HG02981 (cell line): ENCODE results near the gene ANAPC4.
A peak's percentile ranks its signal among the peaks of the same experiment; 100 is the strongest.
"Not testable (repeated sequence)": the region's sequence is repeated elsewhere in the genome, so short reads cannot be mapped to it uniquely, and the experiment has no call there.

Experiments used
- ATAC-seq: cut with Tn5 transposase; IDR thresholded peaks from one replicate; pipeline ENCODE4 v1.9.1; 2021; ENCODE audit warnings: mild to moderate bottlenecking, moderate library complexity; ENCODE audit not compliant: unreplicated experiment

The ANAPC4 gene, protein sequence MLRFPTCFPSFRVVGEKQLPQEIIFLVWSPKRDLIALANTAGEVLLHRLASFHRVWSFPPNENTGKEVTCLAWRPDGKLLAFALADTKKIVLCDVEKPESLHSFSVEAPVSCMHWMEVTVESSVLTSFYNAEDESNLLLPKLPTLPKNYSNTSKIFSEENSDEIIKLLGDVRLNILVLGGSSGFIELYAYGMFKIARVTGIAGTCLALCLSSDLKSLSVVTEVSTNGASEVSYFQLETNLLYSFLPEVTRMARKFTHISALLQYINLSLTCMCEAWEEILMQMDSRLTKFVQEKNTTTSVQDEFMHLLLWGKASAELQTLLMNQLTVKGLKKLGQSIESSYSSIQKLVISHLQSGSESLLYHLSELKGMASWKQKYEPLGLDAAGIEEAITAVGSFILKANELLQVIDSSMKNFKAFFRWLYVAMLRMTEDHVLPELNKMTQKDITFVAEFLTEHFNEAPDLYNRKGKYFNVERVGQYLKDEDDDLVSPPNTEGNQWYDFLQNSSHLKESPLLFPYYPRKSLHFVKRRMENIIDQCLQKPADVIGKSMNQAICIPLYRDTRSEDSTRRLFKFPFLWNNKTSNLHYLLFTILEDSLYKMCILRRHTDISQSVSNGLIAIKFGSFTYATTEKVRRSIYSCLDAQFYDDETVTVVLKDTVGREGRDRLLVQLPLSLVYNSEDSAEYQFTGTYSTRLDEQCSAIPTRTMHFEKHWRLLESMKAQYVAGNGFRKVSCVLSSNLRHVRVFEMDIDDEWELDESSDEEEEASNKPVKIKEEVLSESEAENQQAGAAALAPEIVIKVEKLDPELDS

DNA sequence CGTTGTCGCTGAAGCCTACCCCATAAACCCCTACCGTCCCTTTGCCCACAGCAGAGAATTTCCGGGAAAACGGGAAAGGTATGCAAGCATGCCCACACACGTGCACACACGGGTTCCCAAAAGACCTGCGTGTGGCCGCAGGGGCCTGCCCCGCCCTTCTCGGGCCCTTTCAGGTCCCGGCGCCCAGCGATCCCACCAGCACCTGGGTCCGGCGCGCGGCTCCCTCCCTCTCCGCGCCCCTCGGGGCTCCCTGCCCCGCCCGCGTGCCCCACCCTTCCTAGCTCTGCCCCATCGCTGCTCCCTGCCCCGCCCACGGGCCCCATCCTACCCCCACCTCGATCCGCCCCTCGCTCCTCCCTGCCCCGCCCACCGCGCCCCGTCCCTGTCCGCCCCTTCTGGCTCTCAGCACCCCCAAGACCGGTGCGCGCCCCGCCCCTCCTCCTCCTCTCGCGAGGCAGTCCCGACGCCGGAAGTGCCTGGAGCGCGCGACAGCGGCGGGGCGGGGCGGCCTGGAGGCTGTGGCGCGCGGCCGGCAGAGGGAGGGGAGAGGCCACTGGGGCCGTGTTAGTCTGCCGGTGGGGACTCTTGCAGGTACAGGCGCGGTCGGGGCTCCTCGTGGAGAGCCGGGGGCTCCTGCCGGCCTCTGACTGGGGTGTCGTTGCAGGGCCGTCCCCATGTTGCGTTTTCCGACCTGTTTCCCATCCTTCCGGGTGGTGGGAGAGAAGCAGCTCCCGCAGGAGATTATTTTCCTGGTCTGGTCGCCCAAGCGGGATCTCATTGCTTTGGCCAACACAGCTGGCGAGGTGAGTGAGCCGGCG, at the start of gene ANAPC4:
ANAPC4 (plus strand) TSS at position 510 of the 818 bp plus-strand sequence; CDS start at position 675, 165 bp downstream.
- ATAC-seq, result peak; percentile 96

DNA sequence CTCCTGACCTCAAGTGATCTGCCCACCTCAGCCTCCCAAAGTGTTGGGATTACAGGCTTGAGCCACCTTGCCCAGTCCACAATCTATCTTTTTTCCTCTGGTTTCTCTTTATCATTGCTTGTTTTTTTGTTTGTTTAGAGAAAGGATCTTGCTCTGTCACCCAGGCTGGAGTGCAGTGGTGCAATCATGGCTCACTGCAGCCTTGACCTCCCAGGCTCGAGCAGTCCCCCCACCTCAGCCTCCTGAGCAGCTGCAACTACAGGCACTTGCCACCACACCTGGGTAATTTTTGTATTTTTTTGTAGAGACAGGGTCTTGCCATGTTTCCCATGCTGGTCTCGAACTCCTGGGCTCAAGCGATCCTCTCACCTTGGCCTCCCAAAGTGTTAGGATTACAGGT, 48.6 kb upstream of the ANAPC4 start:
- ATAC-seq, result not testable (repeated sequence)

DNA sequence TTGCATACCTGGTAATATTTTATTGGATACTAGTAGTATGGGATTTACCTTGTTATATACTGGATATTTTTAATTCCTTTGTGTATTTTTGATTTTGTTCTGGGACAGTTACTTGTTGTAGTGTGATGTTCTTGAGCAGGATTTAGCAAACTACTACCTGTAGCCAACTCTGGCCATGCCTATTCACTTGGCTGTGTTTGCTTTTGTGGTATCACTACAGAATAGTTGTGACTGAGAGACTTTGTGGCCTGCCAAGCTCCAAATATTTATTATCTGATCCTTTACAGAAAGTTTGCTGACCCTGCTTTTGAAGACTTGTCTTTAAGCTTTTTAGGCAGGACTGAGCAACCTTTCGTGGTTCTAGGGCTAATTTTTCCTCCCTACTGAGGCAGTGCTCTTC, 46.7 kb upstream of the ANAPC4 start:
- ATAC-seq, result no peak

DNA sequence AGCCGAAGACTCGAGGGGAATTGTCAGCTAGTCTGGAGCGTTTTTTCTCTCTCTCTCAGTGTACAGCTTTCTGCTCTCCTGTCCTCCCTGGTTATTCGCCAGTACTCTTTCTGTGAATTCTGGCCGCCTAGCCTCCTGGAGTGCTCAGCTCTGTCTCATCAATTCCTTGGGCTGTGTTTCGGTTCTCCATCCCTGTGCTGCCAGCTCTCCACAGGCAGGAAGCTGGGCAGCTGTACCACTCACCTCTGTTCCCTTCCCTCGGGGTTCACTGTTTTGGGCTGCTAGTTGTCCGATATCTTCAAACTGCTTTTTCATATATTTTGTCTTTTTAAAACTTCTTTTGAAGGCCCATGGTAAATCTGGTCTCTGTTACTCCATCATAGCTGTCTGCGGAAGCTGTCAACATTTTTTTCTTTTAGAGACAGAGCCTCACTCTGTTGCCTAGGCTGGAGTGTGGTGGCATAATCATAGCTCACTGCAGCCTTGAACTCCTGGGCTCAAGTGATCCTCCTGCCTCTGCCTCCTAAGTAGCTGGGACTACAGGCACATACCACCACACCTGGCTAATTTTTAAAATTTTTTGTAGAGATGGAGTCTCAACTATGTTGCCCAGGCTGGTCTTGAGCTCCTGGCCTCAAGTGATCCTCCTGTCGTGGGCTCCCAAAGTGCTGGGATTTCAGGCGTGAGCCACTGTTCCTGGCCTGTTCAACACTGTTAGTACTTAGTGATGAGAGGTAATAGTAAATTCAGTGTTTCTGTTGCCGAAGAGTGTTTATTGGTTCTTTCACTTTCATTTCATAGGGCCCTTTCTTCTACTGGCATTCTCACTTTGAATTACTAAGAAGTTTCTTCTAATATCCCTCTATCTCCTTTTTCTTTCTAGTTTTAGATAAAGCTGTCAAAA, 45.9 kb upstream of the ANAPC4 start:
- ATAC-seq, result peak; percentile 70

DNA sequence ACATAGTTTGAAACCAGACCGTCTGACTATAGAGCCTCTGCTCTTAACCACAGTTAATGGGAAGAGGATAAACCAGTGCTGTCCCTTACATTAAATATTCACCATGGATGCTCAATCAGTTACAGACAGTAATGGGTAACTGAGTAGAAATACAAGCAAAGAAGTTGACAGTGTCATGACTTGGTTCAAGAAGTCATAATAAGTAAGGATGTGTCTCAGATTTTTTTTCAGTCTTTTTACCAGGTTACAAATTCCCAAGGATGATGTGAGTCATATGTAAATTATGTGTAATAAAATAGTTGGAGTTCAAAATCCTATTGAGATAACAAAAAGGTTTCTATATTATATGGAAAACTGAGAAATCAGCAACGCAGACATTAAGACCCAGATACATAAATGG, 33.4 kb upstream of the ANAPC4 start:
- no peak for ATAC-seq

DNA sequence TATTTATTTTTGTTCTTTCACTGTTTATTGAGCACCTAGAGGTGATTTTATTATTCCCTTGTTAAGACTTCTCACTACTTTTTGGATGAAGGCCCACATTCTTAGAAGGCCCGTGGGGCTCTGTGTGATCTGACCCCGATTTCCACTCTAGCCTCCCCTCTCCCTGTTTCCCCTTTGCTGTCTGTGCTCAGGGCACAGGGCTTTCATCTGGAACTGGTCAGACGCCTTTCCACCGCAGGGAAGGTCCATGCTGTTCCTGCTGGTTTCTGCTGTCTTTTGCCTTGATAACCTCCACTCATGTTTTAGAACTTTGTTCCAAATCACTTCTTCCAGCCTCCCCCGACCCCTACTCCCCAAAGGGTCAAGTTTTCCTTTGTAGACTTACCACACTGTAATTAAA, 31.3 kb upstream of the ANAPC4 start:
- no peak for ATAC-seq

DNA sequence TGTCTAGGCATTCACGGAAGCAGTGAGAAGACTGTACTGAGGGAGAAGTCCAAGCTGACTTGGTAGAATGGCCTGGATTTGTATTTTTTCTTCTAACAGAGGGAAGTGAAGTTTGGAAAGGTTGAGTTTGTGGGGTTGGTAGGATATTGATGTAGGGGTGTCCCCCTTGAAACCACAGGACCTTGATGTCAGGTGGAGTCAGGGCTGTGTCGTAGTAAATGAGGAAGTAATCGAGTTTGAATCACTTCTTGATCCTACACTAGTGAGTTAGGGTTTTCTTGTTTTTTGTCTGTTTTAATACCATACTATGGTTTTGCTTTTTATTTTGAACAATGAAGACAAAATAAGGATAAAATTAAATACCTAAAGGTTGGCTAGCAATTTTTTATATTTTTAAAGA, 30.1 kb upstream of the ANAPC4 start:
- no peak for ATAC-seq

DNA sequence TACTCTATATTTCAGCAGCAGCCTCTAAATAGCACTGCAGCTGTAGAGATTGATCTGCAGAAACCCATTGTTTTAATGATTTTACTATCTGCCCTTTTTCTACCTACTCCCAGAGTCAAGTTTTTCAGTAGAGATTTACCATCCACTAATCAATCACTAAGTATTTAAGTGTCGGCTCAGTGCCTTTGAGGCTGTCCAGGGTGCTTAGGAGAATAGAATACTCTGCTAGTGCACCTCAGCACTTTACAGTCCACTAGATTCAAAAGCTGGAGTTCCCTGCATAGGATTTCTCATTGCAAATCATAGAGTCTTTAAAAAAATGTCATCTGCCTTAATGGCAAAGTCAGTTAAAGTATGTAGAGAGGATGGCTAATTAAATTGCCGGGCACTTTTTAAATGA, 29.6 kb upstream of the ANAPC4 start:
- ATAC-seq, result no peak

DNA sequence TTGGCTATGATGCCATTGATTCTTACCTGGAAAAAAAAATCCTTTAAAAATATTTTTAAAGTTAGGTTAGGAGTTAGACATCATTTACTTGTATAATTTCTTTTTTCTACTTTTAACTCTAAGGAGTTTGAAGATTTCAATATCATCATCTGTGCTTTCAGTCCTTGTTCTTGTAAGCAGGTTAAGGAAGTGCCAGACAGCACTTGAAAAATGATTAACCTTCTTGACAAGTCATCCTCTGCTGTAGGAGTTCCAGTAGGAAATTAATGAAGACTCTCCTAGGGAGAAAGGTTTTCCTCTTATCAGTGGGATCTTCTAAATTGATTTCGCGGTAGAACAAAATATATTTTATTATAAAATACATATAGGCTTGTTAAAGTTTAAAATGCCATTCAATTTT, 29.1 kb upstream of the ANAPC4 start:
- ATAC-seq, result no peak

DNA sequence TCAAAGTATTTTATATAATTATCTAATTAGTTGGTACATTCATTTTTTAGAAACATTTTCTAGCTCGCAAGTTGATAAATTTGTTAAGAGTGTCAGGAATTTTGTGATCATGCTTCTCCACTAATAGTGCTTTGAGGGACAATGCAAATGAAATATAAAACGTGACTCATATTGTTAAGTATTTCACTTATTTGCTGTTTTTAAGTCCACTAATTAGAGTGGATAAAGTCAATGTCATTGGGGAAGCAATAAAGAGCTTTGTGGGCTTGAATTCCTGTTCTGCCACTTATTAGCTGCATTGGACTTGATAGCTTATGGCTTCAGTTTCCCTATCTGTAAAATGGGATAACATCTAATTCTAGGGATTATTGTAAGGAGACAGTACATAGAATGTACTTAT, 26.5 kb upstream of the ANAPC4 start:
- ATAC-seq, result no peak

DNA sequence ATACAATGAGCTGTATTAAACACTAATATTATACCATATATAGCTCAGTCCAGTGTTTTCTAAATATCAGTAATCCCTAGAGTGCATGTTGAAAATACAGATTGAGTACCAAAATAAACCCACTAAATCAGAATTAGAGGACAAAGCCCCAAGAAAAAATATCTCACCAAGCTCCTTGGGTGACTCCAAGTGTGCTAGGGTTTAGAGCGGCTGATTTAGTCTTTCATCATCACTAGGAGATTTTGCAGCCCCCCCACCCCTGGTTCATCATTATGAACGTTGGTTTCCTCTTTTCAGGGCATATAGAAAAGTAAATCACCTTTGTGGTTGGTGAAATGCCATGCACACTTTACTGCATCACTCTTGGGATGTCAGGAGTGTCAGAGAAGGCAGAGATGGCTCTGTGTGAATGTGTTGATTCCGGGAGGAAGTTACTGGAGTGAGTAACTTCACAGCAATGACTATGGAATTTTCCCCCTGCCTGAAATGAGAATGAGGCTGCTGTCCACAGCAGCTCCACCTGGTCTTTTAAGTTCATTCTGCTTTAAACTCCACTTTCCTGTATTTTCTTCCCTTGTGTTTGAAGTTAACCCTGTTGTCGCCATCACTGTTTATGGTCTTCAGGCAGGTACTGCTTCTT, 25.2 kb upstream of the ANAPC4 start:
- ATAC-seq, result no peak

DNA sequence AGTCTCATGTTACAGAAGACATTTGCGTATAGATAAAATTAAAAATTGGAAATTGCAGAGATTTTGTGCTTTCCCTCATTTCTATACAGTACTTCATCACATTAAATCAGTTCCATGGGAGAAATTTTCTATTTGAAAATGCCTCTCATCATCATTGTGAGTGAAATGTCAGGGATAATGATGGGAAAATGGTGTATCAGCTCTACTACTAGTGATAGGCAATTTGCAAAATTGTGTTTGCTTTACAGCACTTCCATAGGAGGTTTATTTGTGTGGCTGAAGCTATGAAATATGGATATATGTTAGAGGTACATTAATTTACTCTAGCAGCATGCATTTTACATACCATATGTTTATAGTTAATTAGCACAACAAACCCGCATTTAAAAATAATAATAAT, 21.0 kb upstream of the ANAPC4 start:
- no peak for ATAC-seq

DNA sequence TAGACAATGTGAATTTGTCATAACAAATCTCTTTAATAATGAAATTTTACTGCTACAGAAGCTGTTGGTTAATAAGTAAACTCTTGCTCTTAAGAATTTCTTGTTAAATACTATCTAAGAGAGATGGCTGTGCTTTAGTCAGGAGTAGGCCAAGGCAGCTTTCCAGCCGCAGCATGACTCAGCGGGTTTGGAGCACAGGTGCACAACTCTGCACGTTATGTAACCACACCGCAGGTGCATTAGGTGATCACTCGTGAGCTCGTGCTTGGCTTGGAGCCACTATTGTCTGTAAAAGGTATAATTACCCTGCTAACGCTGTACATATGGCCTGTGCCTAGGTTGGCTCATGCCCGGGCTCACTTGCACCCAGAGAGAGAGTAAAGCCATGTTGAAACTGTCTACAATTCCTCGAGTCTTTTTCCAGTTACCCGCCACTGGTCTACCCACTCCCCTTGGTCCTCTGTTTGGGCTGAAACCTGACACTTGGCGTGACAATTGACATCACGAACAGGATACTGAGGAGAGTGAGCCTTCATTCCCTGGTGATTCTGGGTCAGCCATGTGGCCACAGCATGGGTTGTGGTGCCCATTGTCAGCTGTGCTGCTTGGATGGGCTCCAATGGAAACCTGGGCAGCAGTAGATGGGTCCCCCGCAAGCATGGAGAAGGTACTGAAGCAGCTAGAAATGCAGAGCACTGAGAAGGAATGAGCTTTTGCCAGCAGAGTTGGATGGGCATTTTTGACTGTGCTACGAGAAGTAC, 18.4 kb upstream of the ANAPC4 start:
- no peak for ATAC-seq

DNA sequence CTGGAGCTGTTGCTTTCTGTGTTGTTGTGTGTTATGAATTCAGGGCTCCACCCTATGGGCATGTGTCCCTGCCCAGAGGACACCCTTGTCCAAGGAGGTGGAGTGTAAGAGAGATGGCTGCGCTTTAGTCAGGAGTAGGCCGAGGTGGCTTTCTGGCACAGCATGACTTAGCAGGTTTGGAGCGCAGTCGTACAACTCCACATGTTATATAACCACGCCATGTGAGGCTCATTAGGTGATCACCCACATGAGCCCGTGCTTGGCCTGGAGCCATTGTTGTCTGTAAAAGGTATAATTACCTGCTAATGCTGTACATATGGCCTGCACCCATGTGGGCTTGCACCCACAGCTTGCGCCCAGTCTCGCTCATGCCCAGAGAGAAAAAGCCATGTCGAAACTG, 15.8 kb upstream of the ANAPC4 start:
- no peak for ATAC-seq

DNA sequence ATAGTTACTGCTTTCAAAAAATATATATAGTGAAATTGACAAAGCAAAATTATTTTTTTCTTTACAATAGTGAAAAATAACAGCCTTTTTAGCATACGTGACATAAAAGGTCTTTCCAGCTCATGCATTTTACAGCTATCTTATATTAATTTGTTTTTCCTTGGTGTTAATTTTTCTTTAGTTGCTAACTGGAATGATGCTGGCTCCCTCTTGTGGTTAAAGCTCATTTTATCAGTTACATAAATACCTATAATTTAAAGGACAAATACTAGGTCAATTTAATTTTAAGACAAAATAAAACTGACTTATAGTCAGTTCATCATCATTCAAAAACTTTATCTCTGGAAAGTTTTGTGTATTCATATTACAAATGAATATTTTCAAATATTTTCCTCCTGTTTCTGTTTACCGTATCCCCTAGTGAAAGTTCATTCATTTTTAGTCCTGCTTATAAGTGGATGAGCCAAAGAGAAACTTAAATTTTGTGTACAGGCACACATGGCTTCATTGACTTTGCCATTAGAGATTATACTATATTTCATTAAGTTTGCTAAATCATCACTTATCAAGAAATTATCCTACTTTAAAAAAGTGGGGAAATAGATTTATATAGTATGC, 9.9 kb upstream of the ANAPC4 start:
- ATAC-seq, result no peak

DNA sequence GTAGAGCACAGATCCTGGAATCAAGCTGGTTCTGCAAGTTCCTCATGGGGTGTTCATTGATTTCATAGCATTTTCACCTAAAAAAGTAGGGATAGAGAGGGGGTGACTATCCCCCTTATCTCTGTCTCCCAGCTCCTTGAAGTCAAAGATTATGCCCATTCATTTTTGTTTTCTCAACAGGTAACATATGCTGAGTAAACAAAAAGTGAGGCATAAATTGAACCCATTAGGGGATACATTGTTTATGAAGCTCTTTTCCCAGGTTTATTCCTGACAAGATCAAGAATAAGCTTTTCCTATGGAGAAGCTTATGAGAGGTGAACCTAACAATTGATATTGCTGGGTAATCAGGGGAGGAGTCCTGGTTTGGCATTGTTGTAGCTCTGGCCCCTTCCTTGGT, 9.2 kb upstream of the ANAPC4 start:
- ATAC-seq, result no peak

DNA sequence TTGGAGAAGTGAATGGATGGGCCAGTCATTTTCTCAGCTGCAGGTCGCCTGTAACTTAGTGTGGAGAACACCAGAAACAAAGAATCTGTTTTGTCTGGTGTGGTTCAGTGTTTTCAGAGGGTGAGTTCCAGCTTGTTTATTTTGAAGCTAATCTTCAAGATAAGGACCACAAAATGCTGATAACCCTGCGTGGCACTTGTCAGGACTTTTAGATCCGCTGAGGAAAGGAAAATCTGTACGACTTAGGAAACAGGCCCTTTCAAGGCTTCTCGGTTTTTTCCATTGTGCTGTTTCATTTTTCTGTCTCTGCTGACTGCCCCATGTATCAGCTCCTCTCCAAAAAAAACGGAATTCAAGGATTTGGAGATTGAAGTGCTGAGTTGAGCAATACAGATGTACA, 8.7 kb upstream of the ANAPC4 start:
- no peak for ATAC-seq

DNA sequence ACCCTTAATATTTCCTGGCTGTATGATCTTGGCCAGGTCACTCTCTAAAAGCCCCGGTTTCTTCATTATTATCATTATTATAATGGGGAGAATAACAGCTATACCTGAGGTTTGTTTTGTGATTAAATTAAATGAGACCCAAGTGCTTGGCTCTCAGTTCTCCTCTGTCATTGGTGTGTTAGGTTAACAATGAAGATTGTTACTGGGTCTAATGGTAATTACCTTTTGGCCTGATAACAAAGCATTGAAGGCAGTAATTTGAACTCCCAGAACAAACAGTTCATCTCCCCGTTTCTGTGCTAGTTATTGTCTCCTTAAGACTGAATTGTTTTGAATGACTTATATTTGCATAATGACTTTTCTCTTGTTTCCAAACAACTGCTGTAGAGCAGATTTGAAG, 6.8 kb upstream of the ANAPC4 start:
- no peak for ATAC-seq

DNA sequence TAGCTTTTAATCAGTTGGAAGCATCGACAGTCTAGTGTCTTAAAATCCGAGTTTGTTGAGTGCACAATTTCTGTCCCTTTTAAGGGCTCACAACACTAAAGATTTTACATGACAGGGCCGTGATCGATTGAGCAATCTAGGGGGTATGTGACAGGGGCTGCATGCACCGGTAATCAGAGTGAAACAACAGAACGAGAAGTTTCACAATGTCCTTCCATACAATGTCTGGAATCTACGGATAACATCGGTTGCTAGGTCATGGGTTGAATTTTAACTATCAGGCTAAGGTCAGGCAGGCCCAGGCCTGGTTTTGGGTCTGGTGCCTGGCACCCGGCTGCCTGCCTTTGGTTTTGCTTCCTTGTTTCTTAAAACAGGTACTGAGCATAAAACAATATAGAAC, 4.5 kb upstream of the ANAPC4 start:
- ATAC-seq, result not testable (repeated sequence)
